GM12801 (cell line): ENCODE results near the gene NFKBIE.

Source experiments
- CTCF ChIP-seq: IDR thresholded peaks from one replicate; pipeline ENCODE4 v1.5.1; 2011; ENCODE audit warnings: control low read depth; ENCODE audit not compliant: insufficient read length; ENCODE audit errors: extremely low read depth

Gene NFKBIE

GRCh38 chr6:44222486-44223318 lies 42.6 kb downstream of the NFKBIE start:
- TF ChIP-seq CTCF = no peak

- no peak for TF ChIP-seq CTCF
Observed at GRCh38 chr6:44221961-44222335, 43.4 kb downstream of the NFKBIE start.

GRCh38 chr6:44221291-44221960 lies 43.9 kb downstream of the NFKBIE start:
- no peak for TF ChIP-seq CTCF

GRCh38 chr6:44220913-44221290 lies 44.4 kb downstream of the NFKBIE start:
- TF ChIP-seq CTCF = no peak

GRCh38 chr6:44219815-44220784 lies 45.3 kb downstream of the NFKBIE start:
- TF ChIP-seq CTCF = no peak

GRCh38 chr6:44219053-44219814 lies 46.1 kb downstream of the NFKBIE start:
- TF ChIP-seq CTCF = no peak
